A549 treated with Hydrocortisone at 1 μM for 4 hours (cell line): ENCODE results near the gene CCDC102B. TPM values are rescaled to one million over a fixed set of nuclear protein-coding genes. Genes with fewer than 3 reads are reported as not detected.

Source experiments
- total RNA-seq: library from RNA; stranded (reverse); fragments of 200-300 nt; extraction: Qiagen RNA extraction; gene quantifications from 5 replicates; pipeline ENCODE4 v1.2.3, GENCODE V29; 2022

Gene CCDC102B
- 0.18 to 0.81 TPM (median 0.28 TPM) in 4 of 5 replicates, not detected in the other for total RNA-seq

GRCh38 chr18:68797871-68798270, at the start of gene CCDC102B:
CCDC102B (plus strand) TSS chr18:68798080; CDS start chr18:68836764, 38,684 bp downstream.

Other genes with a start within 250 kb of the CCDC102B start
- 16.8 to 22.4 TPM (median 20.7 TPM) in 5 replicates for gene TMX3, start 83.0 kb upstream of the CCDC102B start, total RNA-seq